GM18951 (cell line): ENCODE data around the gene STAM2.
"Not testable (repeated sequence)": the region's sequence is repeated elsewhere in the genome, so short reads cannot be mapped to it uniquely, and the experiment has no call there.

Experiments used
- POLR2A ChIP-seq: IDR thresholded peaks from 4 replicates; pipeline ENCODE4 v1.6.1; 2011; ENCODE audit warnings: mild to moderate bottlenecking; ENCODE audit not compliant: insufficient read length, insufficient read depth; ENCODE audit errors: extremely low read depth
- in situ Hi-C: fragments of 300-500 bp; cut with MboI; formaldehyde crosslinking; loops from one replicate; pipeline ENCODE4 v1.12.0; 2022; ENCODE audit warnings: low sequenced_read_pairs, mixed read lengths, inconsistent platforms; ENCODE audit not compliant: unreplicated experiment

The STAM2 gene

GRCh38 chr2:152165306-152165705 lies 10.3 kb downstream of the STAM2 start:
- in situ Hi-C loops, result no loop called here
- TF ChIP-seq POLR2A, result no peak

DNA sequence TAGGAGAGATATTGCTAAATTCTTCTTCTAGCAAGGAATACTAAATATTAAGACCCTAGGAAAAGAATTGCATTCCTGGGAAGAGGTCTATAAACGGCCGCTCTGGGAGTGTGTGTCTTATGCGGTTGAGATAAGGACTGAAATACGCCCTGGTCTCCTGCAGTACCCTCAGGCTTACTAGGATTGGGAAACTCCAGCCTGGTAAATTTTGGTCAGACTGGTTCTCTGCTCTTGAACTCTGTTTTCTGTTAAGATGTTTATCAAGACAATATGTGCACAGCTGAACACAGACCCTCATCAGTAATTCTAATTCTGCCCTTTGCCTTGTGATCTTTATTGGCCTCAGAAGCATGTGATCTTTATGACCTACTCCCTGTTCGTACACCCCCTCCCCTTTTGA lies 11.9 kb downstream of the STAM2 start:
- in situ Hi-C loops, result loop anchor here (5.0 kb wide), 1 partner anchor 106 kb away; no protein-coding TSS in a partner anchor

DNA sequence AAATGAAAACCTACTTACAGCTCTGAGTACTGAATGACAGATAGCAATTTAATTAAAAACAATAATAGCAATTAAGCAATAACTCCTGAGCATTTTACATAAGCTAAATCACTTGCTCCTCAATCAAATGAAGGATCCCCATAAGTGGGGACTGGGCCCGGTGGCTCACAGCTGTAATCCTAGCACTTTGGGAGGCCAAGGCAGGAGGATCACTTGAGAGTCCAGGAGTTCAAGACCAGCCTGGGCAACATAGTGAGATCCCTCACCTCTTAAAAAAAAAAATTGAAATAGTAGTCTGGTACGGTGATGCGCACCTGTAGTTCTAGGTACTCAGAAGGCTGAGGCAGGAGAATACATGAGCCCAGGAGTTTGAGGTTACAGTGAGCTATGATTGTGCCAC lies 13.4 kb downstream of the STAM2 start:
- in situ Hi-C loops, result loop anchor here (5.0 kb wide), 1 partner anchor 105 kb away; no protein-coding TSS in a partner anchor
- no peak for TF ChIP-seq POLR2A

DNA sequence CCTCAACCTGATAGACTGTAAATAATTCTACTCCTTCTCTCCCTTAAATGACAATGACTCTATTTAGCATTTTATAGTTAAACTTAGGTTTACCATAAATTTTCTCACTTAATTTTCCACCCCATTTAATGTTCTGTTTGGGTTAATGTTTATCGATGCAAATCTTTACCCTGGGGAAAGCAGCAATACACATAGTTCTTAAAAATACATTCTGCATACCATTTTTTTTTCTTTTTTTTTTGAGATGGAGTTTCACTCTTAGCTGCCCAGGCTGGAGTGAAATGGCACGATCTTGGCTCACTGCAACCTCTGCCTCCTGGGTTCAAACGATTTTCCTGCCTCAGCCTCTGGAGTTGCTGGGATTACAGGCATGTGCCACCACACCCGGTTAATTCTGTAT lies 14.0 kb downstream of the STAM2 start:
- in situ Hi-C loops, result loop anchor here (5.0 kb wide), 1 partner anchor 104 kb away; no protein-coding TSS in a partner anchor

GRCh38 chr2:152160378-152160777 lies 15.2 kb downstream of the STAM2 start:
- in situ Hi-C loops, result loop anchor here (5.0 kb wide), 1 partner anchor 103 kb away; no protein-coding TSS in a partner anchor

More for the DNA sequence above, 14.0 kb downstream of the STAM2 start:
- TF ChIP-seq POLR2A, result no peak

DNA sequence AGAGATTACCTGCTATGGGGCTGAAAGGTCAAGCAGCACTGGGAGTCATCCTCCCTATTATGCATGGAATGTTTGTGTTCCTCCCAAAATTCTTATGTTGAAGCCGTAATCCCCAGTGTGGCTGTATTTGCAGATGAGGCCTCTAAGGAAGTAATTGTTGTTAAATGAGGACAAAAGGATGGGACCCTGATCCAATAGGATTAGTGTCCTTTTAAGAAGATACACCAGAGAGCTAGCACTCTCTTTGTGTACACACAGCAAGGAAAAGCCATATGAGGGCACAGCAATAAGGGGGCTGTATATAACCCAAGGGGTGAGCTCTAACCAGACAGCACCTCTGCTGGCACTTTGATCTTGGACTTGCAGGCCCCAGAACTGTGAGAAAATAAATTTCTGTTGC lies 18.3 kb downstream of the STAM2 start:
- TF ChIP-seq POLR2A, result no peak
- in situ Hi-C loops, result no loop called here

- in situ Hi-C loops, result no loop called here
- no peak for TF ChIP-seq POLR2A
Observed at GRCh38 chr2:152155209-152155608, 20.4 kb downstream of the STAM2 start.

- TF ChIP-seq POLR2A, result no peak
- in situ Hi-C loops, result no loop called here
Observed at GRCh38 chr2:152154462-152154861, 21.1 kb downstream of the STAM2 start.

DNA sequence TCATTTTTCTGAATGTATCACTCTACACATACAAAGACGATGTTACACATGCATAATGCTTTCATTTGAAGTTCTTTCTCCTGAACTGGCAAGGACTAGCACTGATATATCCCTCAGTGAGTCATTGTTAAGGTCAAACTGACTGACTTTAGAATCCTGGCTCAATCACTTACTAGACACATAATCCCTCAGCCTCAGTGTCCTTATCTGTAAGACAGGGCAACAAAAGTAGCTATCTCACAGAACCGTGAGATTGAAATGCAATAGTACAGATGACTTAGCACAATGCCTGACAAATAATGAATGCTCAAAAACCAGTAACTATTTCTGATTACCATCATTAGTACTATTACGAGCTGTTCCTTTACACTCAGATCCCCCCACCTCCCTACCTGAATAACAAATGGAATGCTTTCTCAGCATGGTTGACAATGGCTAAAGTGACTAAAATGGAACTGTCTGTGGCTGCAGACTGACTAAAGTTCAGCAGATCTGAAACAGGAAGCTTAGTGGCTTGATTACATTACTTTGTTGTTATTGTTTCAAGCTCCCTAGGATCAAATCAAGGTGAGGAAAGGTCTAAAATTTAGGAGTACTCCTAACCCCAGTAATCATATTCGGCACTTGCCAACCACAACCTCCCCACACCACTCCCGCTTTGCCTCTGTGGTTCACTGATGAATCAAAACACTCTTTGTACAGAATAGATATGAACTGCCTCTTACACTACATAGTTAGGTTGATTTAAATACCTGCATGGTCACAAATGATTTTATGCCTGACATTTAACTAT lies 40.9 kb downstream of the STAM2 start:
- no peak for TF ChIP-seq POLR2A
- in situ Hi-C loops, result no loop called here

GRCh38 chr2:152132306-152132705 lies 43.3 kb downstream of the STAM2 start:
- no peak for TF ChIP-seq POLR2A
- in situ Hi-C loops, result no loop called here

GRCh38 chr2:152127628-152128027 lies 47.9 kb downstream of the STAM2 start:
- no peak for TF ChIP-seq POLR2A
- in situ Hi-C loops, result no loop called here

- in situ Hi-C loops, result no loop called here
- no peak for TF ChIP-seq POLR2A
Observed at GRCh38 chr2:152126664-152127063, 48.9 kb downstream of the STAM2 start.

DNA sequence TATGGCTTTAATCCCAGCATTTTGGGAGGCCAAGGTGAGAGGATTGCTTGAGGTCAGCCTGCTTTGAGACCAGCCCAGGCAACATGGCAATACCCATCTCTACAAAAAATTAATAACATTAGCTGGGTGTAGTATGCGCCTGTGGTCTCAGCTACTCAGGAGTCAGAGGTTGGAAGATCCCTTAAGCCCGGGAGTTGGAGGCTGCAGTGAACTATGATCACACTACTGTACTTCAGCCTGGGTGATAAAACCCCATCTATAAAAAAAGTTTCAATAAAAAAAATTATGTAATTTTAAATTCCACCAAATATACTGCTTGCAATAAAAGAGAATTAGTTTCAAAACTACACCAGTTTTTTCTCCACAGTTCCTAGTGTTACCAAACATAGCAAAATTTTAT lies 53.4 kb downstream of the STAM2 start:
- in situ Hi-C loops, result no loop called here
- TF ChIP-seq POLR2A, result no peak

DNA sequence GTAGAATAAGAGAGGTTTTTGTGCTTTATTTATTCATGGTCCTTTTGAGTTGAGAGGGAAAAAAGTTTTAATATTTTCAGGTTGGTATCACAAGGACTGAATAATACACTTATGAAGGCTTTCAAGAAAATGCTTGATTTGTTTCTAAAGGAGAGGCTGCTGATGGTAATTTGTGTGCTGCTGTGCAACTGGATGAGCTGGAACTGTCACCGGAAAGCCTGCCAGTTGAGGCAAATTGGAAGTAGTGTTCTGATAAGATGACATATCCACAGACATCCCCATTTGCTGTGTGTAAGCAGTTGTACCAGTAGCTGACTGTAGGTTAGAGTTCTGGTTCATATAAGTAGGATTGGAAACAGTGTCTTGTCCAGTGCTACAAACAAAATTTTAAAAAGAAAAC lies 55.1 kb downstream of the STAM2 start:
- in situ Hi-C loops, result no loop called here
- no peak for TF ChIP-seq POLR2A

DNA sequence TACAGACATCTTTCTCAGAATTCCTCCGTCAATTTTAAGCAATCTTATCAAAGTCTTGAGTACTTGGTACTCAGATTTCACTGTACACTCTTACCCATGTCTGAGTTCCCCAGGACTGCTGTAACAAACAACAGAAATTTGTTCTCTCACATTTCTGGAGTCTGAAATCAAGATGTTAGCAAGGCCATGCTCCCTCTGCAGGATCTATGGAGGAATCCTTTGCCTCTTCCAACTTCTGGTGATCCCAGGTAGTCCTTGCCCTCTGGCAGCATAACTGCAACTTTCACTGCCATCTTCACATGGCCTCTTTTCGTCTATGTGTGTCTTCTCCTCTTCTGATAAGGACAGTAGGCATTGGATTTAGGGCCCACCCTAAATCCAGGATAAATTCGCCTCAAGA lies 59.6 kb downstream of the STAM2 start:
- TF ChIP-seq POLR2A, result no peak
- in situ Hi-C loops, result no loop called here

- in situ Hi-C loops, result no loop called here
- no peak for TF ChIP-seq POLR2A
Observed at GRCh38 chr2:152114366-152114765, 61.2 kb downstream of the STAM2 start.

GRCh38 chr2:152107140-152107539 lies 68.4 kb downstream of the STAM2 start:
- in situ Hi-C loops, result not testable (repeated sequence)
